GM20000 (cell line): ENCODE results near the gene RABEP2.
"Not testable (repeated sequence)": the region's sequence is repeated elsewhere in the genome, so short reads cannot be mapped to it uniquely, and the experiment has no call there.

Experiments used
- DNase-seq: peaks from one replicate; pipeline ENCODE4 v3.0.0; 2012; ENCODE audit warnings: low spot score
- CTCF ChIP-seq: IDR thresholded peaks from 2 replicates; pipeline ENCODE4 v1.5.1; 2012; ENCODE audit warnings: mild to moderate bottlenecking, control low read depth; ENCODE audit errors: extremely low read depth, missing control alignments

The RABEP2 gene

GRCh38 chr16:28882551-28883160, 42.4 kb downstream of the RABEP2 start:
- TF ChIP-seq CTCF, result no peak
- DNase-seq, result no peak

DNA sequence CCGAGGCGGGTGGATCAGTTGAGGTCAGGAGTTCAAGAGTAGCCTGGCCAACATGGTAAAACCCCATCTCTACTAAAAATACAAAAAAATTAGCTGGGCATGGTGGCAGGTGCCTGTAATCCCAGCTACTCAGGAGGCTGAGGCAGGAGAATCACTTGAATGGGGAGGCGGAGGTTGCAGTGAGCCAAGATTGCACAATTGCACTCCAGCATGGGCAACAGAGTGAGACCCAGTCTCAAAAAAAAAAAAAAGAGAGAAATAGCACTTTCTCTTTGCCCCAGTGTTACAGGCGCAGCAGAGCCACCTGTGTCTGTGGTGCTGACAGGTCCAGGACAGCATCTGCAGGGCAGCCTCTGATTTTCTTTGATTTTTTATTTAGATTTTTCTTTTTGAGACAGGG, 43.5 kb downstream of the RABEP2 start:
- DNase-seq, result not testable (repeated sequence)

DNA sequence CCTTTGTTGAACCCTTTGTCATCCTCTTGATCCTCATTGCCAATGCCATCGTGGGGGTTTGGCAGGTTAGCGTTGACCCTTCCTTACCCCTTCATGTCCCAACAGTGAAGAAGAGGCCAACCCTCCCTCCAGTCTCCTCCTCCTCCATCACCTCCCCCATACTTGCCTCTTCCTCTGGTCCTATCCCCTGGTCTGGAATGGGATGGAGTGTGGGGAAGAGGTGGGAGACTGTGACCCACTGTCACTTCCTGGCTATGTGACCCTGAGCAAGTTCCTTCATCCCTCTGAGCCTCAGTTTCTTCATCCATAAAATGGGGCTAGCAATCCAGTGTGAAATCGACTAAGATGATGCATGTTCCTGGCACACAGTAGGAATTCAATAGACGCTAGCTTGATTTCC, 44.1 kb downstream of the RABEP2 start:
- DNase-seq, result no peak
- no peak for TF ChIP-seq CTCF

DNA sequence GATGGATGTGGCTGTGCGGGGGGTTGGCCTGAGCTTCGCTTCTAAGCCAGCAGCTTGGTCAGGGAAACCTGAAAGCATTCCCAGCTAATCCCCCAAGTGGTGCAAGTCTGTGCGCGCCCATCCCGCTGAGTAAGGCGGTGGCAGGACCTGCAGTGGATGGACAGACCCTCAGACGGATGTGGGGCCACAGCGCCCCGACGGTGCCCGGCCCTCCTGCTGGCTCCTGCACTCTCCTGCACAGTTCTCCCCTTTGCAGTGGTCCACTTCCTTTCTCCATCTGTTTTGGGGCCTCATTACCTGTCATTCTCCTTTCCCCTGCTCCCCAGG, 44.5 kb downstream of the RABEP2 start:
- TF ChIP-seq CTCF, result no peak
- DNase-seq, result no peak

- no peak for TF ChIP-seq CTCF
- peak; percentile 98 for DNase-seq
Measured at GRCh38 chr16:28879841-28880588, 45.0 kb downstream of the RABEP2 start.

GRCh38 chr16:28879261-28879840, 45.7 kb downstream of the RABEP2 start:
- no peak for DNase-seq
- TF ChIP-seq CTCF, result no peak

- no peak for DNase-seq
- no peak for TF ChIP-seq CTCF
Measured at GRCh38 chr16:28878083-28878926, 46.7 kb downstream of the RABEP2 start, which contains the start of gene ATP2A1. ATP2A1 (plus strand) TSS chr16:28878488; CDS start chr16:28878672, 184 bp downstream.
